ENCODE results near the gene GALNT5. TPM values are rescaled to one million over a fixed set of nuclear protein-coding genes. Genes with fewer than 3 reads are reported as not detected.

GALNT5 gene
- total RNA-seq (ENCODE audit: low replicate concordance), result 15.1 and 73.1 TPM in 2 replicates

GRCh38 chr2:157257312-157258252, at the start of gene GALNT5:
GALNT5 (plus strand) TSS chr2:157257705; CDS start chr2:157258083, 378 bp downstream.

DNA sequence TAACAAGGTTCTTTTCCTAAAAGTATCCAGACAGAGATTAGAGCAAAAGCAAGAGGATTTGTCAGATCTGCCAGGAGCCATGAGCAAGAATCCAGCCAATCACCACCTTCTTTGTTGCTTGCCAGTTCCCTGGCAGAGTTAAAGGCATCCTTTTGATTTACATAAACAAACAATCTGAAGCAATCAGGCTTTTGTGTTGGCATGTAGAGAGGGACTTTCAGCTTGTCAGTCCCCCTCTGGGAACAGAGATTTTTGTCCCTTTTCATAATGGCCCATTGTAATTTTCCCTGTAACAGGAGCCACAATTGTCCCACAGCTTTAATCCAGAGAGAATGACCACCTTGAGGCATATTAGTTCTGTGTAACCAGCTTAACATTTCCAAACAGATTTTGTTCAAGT, 68.3 kb downstream of the GALNT5 start, which contains the start of gene ERMN:
Gene ERMN (minus strand): TSS at position 39 of the 400 bp plus-strand sequence. CDS start 182 bp downstream, outside the sequence.

Other genes starting within 250 kb of the GALNT5 start
- not detected in 2 replicates for gene ERMN, start 68.1 kb downstream of the GALNT5 start, total RNA-seq (ENCODE audit: low replicate concordance)
- 0.08 and 0.23 TPM in 2 replicates for gene CYTIP, start 186.4 kb downstream of the GALNT5 start, total RNA-seq (ENCODE audit: low replicate concordance)

All from smooth muscle cell of the coronary artery (primary cell).